GM19397 (cell line): ENCODE measurements around the gene PPP1R14D.
A peak's percentile ranks its signal among the peaks of the same experiment; 100 is the strongest.

ENCODE experiments used
- ATAC-seq: cut with Tn5 transposase; IDR thresholded peaks from one replicate; pipeline ENCODE4 v1.9.1; 2021; ENCODE audit warnings: mild to moderate bottlenecking, moderate library complexity; ENCODE audit not compliant: unreplicated experiment

PPP1R14D gene

DNA sequence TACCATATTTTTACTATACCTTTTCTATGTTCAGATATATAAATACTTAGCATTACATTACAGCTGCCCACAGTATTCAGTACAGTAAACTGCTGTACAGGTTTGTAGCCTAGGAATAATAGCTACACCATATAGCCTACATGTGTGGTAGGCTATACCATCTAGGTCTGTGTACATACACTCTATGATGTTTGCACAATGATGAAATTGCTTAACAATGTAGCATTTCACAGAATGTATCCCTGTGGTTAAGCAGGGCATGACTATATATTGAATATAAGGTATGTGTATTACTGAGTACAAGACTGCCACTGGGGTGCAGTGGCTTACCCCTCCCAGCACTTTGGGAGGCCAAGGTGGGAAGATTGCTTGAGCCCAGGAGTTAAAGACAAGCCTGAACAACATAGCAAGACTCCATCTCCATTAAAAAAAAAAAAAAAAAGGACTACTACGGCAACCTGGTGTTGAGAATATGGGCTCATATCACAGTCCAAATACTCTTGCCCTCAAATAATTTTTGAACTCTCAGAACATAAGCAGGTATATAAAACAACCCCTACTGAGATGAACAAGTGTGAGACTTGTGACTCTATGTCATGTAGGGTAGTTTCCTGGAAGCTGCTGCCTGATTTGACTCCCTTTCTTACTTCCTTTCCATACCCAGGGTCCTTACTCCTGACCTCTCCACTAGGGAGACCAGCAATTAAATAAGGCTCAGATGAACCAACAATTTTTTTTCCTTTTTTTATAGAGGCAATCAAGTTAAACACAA lies 4.8 kb downstream of the PPP1R14D start:
- no peak for ATAC-seq

- no peak for ATAC-seq
Measured at GRCh38 chr15:40821195-40821594, 7.3 kb downstream of the PPP1R14D start.

GRCh38 chr15:40819048-40819447 lies 9.5 kb downstream of the PPP1R14D start:
- ATAC-seq = no peak

GRCh38 chr15:40815042-40815698 lies 13.3 kb downstream of the PPP1R14D start:
- ATAC-seq = no peak

DNA sequence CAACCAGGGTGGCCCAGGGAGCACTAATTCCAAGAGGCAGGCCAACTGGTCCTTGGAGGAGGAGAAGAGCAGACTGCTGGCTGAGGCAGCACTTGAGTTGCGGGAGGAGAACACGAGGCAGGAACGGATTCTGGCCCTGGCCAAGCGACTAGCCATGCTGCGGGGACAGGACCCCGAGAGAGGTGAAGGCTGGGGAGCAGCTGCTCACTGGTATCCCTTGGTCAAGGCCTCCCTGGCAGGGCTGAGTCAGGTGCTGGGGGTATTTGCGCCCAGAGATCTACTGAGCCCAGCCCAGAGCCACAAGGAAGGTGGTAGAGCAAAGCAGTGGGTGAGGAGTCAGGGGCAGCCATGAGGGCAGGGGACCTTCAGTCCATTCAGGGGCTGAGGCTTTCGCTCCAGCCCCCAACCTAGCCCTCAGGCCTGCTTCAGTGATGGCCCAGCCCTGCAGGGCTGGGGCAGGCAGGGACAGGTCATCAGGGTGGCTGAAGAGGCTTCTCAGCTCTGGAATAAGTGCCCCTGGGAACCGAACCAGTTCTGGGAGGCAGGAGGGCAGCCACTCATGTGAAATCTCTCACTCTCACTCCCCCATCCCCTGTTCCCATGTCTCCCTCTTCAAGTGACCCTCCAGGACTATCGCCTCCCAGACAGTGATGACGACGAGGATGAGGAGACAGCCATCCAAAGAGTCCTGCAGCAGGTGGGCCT lies 15.6 kb downstream of the PPP1R14D start:
- ATAC-seq = no peak

DNA sequence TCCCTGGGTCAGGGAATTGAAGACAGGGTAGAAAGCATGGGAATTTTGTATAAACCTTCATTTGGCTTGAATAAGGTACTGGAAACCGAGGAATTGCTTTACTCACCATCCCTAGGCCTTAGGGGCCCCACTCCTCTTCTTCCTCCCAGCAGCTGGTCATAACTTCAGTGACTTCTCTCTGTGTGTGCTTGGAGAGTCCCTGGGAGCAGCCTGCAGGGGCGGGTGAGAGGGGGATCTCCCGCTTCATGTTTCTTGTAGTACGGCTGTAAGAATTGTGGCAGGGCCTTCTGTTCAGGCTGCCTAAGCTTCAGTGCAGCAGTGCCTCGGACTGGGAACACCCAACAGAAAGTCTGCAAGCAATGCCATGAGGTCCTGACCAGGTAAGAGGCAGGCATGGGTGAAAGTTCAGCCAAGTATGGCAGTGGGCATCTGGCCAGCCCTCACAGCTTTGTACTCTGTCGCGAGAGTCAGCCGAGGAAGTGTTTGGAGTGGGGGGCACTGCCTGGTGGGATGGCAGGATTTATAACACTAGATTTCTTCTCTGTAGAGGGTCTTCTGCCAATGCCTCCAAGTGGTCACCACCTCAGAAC lies 19.6 kb downstream of the PPP1R14D start:
- ATAC-seq = no peak

DNA sequence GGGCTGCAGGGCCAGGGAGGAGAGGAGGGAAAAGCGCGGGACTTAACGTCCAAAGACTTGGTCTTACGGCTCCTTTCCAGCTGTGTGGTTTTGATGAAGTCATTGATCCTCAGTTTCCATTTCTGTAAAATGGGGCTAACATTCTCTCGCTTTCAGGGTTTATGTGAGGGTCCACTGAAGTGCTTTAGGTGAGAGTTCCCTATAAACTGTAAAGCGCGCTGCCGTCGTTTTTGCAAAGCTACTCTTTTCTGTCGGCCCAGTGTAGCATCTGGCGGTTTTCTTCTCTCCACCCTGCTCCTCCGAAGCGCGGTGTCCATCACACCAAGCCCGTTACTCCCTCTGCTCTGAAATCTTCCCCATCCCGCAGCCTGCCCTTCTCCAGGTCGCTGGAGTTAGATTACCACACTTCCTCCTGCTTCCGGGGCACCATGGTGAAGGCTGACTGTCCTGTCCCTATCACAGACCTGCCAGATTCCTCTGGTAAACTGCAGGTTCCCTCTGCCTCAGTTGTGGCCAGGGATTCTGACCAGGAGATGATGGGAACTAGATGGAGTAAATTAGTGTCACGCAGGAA lies 20.5 kb downstream of the PPP1R14D start:
- no peak for ATAC-seq

DNA sequence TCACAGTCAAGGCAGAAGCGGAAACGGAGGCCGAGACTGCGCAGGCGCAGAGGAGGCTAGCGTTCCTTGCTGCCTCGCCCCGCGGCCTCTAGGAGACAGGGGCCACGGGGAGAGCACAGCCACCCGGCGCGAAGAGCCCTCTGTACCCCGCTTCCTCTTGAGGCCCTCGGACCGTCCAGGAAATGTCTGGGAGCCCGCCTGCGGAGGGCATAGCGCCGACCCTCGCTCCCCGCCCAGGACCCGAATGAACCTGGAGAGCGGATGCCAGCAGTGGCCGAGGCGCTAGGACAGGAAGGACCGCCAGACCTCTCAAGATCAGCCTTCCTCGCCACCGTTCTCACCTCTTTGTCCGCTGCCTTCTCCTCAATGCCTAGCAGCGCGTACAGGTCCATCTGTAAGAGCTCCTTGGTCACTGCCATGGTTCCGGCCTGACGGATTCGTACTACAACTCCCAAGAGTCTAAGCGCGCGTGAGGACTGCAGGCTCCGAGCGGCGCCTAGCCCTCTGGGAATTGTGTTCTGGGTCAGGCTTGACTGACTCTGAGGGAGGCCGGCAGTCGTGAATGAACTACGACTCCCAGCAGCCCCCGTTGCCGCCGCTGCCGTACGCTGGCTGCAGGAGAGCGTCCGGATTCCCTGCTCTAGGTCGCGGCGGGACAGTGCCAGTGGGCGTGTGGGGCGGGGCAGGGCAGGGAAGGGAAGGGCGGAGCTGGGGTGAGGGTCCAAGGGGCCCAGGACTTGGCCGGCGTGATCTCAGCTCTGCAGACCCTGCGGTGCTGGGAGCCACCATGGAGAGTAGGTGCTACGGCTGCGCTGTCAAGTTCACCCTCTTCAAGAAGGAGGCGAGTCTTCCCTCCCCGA lies 21.2 kb downstream of the PPP1R14D start, which contains the start of the genes DNAJC17 and ZFYVE19:
DNAJC17 (minus strand) TSS at position 446 of the 860 bp plus-strand sequence; CDS start at position 419, 27 bp downstream.
ZFYVE19 (plus strand) TSS at position 62 of the 860 bp plus-strand sequence; CDS start at position 563, 501 bp downstream.
- peak; percentile 96 for ATAC-seq

GRCh38 chr15:40806672-40807027 lies 21.9 kb downstream of the PPP1R14D start:
- no peak for ATAC-seq

DNA sequence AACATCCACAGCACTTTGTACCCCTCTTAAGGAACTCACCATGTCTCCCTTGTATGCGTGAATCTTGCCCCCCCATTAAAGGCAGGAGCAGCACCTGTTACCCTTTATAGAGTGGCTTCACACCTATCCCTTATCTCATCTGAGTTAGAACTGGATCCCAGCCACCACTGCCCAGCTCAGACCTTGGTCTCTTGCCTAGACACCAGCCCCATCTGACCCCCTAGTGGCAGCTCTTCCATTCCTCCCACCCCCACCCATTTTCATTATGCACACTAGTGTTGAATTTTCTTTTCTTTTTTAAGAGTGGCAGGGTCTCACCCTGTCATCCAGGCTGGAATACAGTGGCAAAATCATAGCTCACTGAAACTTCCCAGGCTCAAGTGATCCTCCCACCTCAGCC lies 24.8 kb downstream of the PPP1R14D start:
- ATAC-seq = no peak

DNA sequence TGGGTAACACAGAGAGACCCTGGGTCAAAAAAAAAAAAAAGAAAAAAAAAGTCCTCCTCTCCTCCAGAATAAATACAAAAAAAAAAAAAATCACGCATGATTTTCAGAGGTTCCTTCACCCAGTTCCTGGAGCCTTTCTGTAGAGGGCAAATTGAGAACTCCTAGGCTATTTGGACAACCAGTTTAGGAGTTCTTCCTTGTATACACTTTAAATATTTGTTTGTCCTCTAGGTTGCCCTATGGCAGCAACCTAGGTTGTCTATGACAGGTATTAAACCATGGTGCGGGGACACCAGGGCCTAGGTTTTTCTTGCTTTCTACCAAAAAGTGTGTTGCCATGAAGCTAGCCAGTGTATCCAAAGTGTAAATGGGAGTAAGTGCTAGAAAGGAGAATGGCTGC lies 25.4 kb downstream of the PPP1R14D start:
- no peak for ATAC-seq

GRCh38 chr15:40799523-40799922 lies 29.0 kb downstream of the PPP1R14D start:
- no peak for ATAC-seq

- ATAC-seq = no peak
Measured at GRCh38 chr15:40796512-40796911, 32.0 kb downstream of the PPP1R14D start.

GRCh38 chr15:40796041-40796440 lies 32.5 kb downstream of the PPP1R14D start:
- no peak for ATAC-seq

- no peak for ATAC-seq
Measured at GRCh38 chr15:40793216-40793989, 35.1 kb downstream of the PPP1R14D start.

- ATAC-seq = no peak
Measured at GRCh38 chr15:40792394-40792793, 36.1 kb downstream of the PPP1R14D start.

DNA sequence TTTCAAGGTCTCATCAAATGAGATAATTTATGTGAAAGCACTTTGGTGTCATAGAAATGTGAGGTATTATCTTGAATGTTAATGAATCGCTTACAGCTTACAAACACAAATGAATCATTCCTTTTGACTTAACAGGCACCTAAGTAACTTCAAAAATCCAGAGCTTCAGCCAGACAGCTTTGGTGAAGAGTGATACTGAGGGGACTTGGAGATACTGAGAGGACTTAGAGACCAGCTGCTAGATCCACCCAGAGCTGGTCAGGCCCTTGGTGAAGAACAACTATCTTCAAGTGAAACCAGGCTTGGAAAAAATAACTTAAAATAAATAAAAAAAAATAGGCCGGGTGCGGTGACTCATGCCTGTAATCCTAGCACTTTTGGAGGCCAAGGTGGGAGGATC lies 37.8 kb downstream of the PPP1R14D start:
- no peak for ATAC-seq

- no peak for ATAC-seq
Measured at GRCh38 chr15:40789999-40790398, 38.5 kb downstream of the PPP1R14D start.

- no peak for ATAC-seq
Measured at GRCh38 chr15:40789119-40789518, 39.4 kb downstream of the PPP1R14D start.
